Caco-2 (cell line): ENCODE measurements around the gene TRPC4AP. TPM values are rescaled to one million over a fixed set of nuclear protein-coding genes. Genes with fewer than 3 reads are reported as not detected.

Source experiments
- BruUV-seq: library from RNA; stranded (reverse); fragments of 400-500 nt; replicated peaks from 2 replicates; lab custom pipeline; 2021; lab: Mats Ljungman, UMichigan
- CTCF ChIA-PET: fragments of 300-600 bp; sonication (Branson Sonifier 250); formaldehyde crosslinking; loops from one replicate; lab custom pipeline; 2022; ENCODE audit warnings: antibody characterized with exemption; lab: Charles Lee
- POLR2A ChIA-PET: fragments of 300-600 bp; sonication (Branson Sonifier 250); formaldehyde crosslinking; loops from one replicate; lab custom pipeline; 2022; ENCODE audit warnings: antibody characterized with exemption; lab: Charles Lee
- DNase-seq, 2 experiments: peaks; one replicate each; pipeline versions ENCODE4 v3.0.0 to v3.0.0-alpha.2; 2020 to 2022
- H3K27me3 ChIP-seq: replicated peaks from 2 replicates; pipeline ENCODE4 v1.6.0; 2011; ENCODE audit warnings: low read length; ENCODE audit not compliant: control insufficient read depth, insufficient read depth
- H3K36me3 ChIP-seq: 2 replicates; pipeline ENCODE4 v1.5.1; 2011; ENCODE audit warnings: low read length; ENCODE audit not compliant: control insufficient read depth, insufficient read depth
- H3K4me1 ChIP-seq: fragments of 250-450 bp; sonication (Bioruptor Pico); 2 replicates; pipeline ENCODE4 v1.5.1; 2020; ENCODE audit warnings: mild to moderate bottlenecking
- H3K4me3 ChIP-seq: 2 replicates; pipeline ENCODE4 v1.5.1; 2011; ENCODE audit warnings: low read depth, mild to moderate bottlenecking, control low read depth, low read length
- H3K9me3 ChIP-seq: fragments of 250-450 bp; sonication (Bioruptor Pico); 2 replicates; pipeline ENCODE4 v1.5.1; 2020; ENCODE audit warnings: mild to moderate bottlenecking, moderate library complexity
- H3K27ac Mint-ChIP-seq: one replicate; pipeline ENCODE4 v1.8.0; 2022; ENCODE audit warnings: mixed read lengths; ENCODE audit not compliant: unreplicated experiment
- H3K27me3 Mint-ChIP-seq: one replicate; pipeline ENCODE4 v1.8.0; 2022; ENCODE audit warnings: mixed read lengths; ENCODE audit not compliant: insufficient read depth, unreplicated experiment
- H3K36me3 Mint-ChIP-seq: one replicate; pipeline ENCODE4 v1.8.0; 2022; ENCODE audit warnings: mild to moderate bottlenecking, mixed read lengths; ENCODE audit not compliant: insufficient read depth, unreplicated experiment
- H3K4me1 Mint-ChIP-seq: one replicate; pipeline ENCODE4 v1.8.0; 2022; ENCODE audit warnings: low read depth, mixed read lengths; ENCODE audit not compliant: unreplicated experiment
- H3K4me3 Mint-ChIP-seq: one replicate; pipeline ENCODE4 v1.8.0; 2022; ENCODE audit warnings: mild to moderate bottlenecking, moderate library complexity, mixed read lengths; ENCODE audit not compliant: unreplicated experiment
- H3K9me3 Mint-ChIP-seq: one replicate; pipeline ENCODE4 v1.8.0; 2022; ENCODE audit warnings: mixed read lengths; ENCODE audit not compliant: unreplicated experiment
- CTCF ChIP-seq, 2 experiments: fragments of 200-600 bp in 1 of 2; IDR thresholded peaks; 1 replicate in 1 of 2; 2 replicates in 1 of 2; pipeline versions ENCODE4 v1.5.1 to v1.8.0; 2011 to 2022; ENCODE audit warnings: antibody characterized with exemption in 1 of 2, control low read depth in 1 of 2, inconsistent platforms in 1 of 2, low read depth in 1 of 2, low read length in 1 of 2, mild to moderate bottlenecking in 1 of 2, moderate library complexity in 1 of 2; ENCODE audit not compliant: insufficient read depth in 1 of 2, severe bottlenecking in 1 of 2, unreplicated experiment in 1 of 2
- intact Hi-C: fragments of 100-400 bp; cut with micrococcal nuclease; formaldehyde crosslinking; loops from one replicate; pipeline ENCODE4 v1.10.0; 2022; ENCODE audit not compliant: unreplicated experiment
- total RNA-seq: library from RNA; stranded (reverse); gene quantifications from 2 replicates; pipeline ENCODE4 v1.2.3, GENCODE V29; 2022

TRPC4AP gene
- total RNA-seq, 1 experiment from 2014 or later, result 144 TPM

- H3K9me3 Mint-ChIP-seq, result no peaks in the 10 kb centered on the region
- DNase-seq, result peak; percentile 27 to 53
- no peaks in the 10 kb centered on the region for H3K27me3 ChIP-seq
- H3K27me3 Mint-ChIP-seq, result no peaks in the 10 kb centered on the region
- H3K4me3 ChIP-seq, result no peak overlapping the region
- intact Hi-C loops, result no loop called here
- no peak for TF ChIP-seq CTCF (IDR thresholded peaks at IDR 0.05; ENCODE audit: insufficient read depth in 1 of 2, low read depth in 1 of 2, low read length in 1 of 2, severe bottlenecking in 1 of 2, unreplicated experiment in 1 of 2)
- H3K9me3 ChIP-seq, result no peaks in the 10 kb centered on the region
- peaks cover 95% of the 10 kb centered on the region for H3K36me3 Mint-ChIP-seq
- H3K4me3 Mint-ChIP-seq, result no peak overlapping the region
- no TSS peak for BruUV-seq
- no peaks in the 10 kb centered on the region for H3K4me1 Mint-ChIP-seq
- H3K4me1 ChIP-seq, result no peaks in the 10 kb centered on the region
- H3K27ac Mint-ChIP-seq, result no peak overlapping the region
- POLR2A ChIA-PET, result interaction anchor here (0.6 kb wide), 1 partner anchor 96 kb away, joined by 4 read pairs; no protein-coding TSS in a partner anchor
- H3K36me3 ChIP-seq, result peaks cover 44% of the 10 kb centered on the region
- CTCF ChIA-PET, result interaction anchor here (1.2 kb wide), 1 partner anchor 176 kb away, joined by 4 read pairs; no protein-coding TSS in a partner anchor
Measured at GRCh38 chr20:35006531-35006971, 86.1 kb downstream of the TRPC4AP start.

DNA sequence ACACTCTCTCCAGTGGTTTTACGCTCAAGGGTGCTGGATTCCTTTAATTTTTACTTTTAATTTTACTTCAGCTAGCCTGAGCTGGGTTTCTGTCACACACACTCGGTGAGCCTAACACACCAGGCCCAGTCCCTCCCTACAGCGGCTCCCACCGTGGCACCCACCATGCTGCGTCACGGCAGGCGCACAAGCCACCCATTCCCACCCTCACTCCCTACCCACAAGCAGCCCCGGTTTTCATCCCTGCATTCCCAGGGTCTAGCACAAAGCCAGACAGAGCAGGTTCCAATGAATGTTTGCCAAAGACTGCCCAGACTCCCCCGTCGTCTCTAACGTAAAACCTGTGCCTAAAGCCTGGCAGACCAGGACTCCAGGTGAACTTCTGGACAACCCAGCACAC is 86.6 kb downstream of the TRPC4AP start:
- TF ChIP-seq CTCF (IDR thresholded peaks at IDR 0.05; ENCODE audit: insufficient read depth in 1 of 2, low read depth in 1 of 2, low read length in 1 of 2, severe bottlenecking in 1 of 2, unreplicated experiment in 1 of 2), result no peak
- H3K27me3 Mint-ChIP-seq, result no peaks in the 10 kb centered on the region
- no peaks in the 10 kb centered on the region for H3K9me3 Mint-ChIP-seq
- H3K4me3 ChIP-seq, result no peak overlapping the region
- no peak overlapping the region for H3K4me3 Mint-ChIP-seq
- ChIA-PET POLR2A (interaction anchor here (0.6 kb wide), 1 partner anchor 97 kb away, joined by 4 read pairs; no protein-coding TSS in a partner anchor), CTCF (interaction anchor here (1.2 kb wide), 1 partner anchor 176 kb away, joined by 4 read pairs; no protein-coding TSS in a partner anchor)
- no TSS peak for BruUV-seq
- peaks cover 44% of the 10 kb centered on the region for H3K36me3 ChIP-seq
- H3K4me1 Mint-ChIP-seq, result no peaks in the 10 kb centered on the region
- H3K4me1 ChIP-seq, result no peaks in the 10 kb centered on the region
- no peak overlapping the region for H3K27ac Mint-ChIP-seq
- no peaks in the 10 kb centered on the region for H3K27me3 ChIP-seq
- H3K36me3 Mint-ChIP-seq, result peaks cover 95% of the 10 kb centered on the region
- DNase-seq, result peak in 1 of 2 experiments; percentile 44
- intact Hi-C loops, result no loop called here
- H3K9me3 ChIP-seq, result no peaks in the 10 kb centered on the region

DNA sequence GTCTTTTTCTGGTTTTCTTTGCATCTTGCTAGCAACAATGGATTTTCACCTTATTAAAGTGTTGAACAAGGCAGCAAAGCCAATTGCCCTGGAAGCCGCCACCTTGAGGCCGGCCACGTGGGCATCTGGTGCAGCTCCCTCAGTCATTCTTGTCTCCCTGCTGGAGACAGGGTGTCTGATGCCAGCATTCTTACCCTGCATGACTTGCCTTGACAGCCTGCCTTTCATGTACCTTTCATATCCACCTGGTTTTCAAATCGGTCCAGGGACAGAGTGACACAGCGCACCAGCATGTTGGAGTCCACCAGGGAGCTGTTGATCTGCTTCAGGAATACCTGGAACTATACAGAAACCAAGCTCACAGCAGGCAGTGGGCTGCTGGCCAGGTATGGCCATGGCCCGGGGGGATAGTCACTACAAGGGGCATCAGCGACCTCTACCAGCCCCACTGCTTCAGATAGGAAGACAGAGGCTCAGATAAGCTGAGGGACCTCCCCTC is 87.1 kb downstream of the TRPC4AP start:
- H3K9me3 ChIP-seq, result no peaks in the 10 kb centered on the region
- DNase-seq, result peak in 1 of 2 experiments; percentile 35
- H3K27me3 ChIP-seq, result no peaks in the 10 kb centered on the region
- no peak overlapping the region for H3K27ac Mint-ChIP-seq
- POLR2A ChIA-PET, result no interaction called here
- CTCF ChIA-PET, result no interaction called here
- no peaks in the 10 kb centered on the region for H3K4me1 Mint-ChIP-seq
- intact Hi-C loops, result no loop called here
- H3K36me3 ChIP-seq, result peaks cover 43% of the 10 kb centered on the region
- no peak for TF ChIP-seq CTCF (IDR thresholded peaks at IDR 0.05; ENCODE audit: insufficient read depth in 1 of 2, low read depth in 1 of 2, low read length in 1 of 2, severe bottlenecking in 1 of 2, unreplicated experiment in 1 of 2)
- BruUV-seq, result no TSS peak
- no peaks in the 10 kb centered on the region for H3K27me3 Mint-ChIP-seq
- H3K36me3 Mint-ChIP-seq, result peaks cover 95% of the 10 kb centered on the region
- no peak overlapping the region for H3K4me3 Mint-ChIP-seq
- no peaks in the 10 kb centered on the region for H3K9me3 Mint-ChIP-seq
- H3K4me3 ChIP-seq, result no peak overlapping the region
- H3K4me1 ChIP-seq, result no peaks in the 10 kb centered on the region
